Thyroid gland (tissue), 4 donors: ENCODE data around the gene NEMF. TPM values are rescaled to one million over a fixed set of nuclear protein-coding genes. Genes with fewer than 3 reads are reported as not detected.

Experiments
- DNase-seq, 2 donors: peaks; one replicate each; pipeline ENCODE4 v3.0.0-alpha.2; 2019
- H3K27ac ChIP-seq, 3 donors: fragments of 200-600 bp; sonication (generic); 1 replicate in 2 of 3; 2 replicates in 1 of 3; pipeline ENCODE4 v1.5.1; 2016 to 2019; ENCODE audit warnings: mild to moderate bottlenecking in 1 of 3, moderate library complexity in 1 of 3
- H3K27me3 ChIP-seq: fragments of 200-600 bp; sonication (generic); one replicate; pipeline ENCODE4 v1.5.1; 2019
- H3K36me3 ChIP-seq, 2 donors: fragments of 200-600 bp; sonication (generic); one replicate each; pipeline ENCODE4 v1.5.1; 2016 to 2019
- H3K4me1 ChIP-seq, 2 donors: fragments of 200-600 bp; sonication (generic); one replicate each; pipeline ENCODE4 v1.5.1; 2017 to 2019
- H3K4me3 ChIP-seq, 3 donors: fragments of 200-600 bp; sonication (generic); replicated peaks in 1 of 3; 1 replicate in 2 of 3; 2 replicates in 1 of 3; pipeline ENCODE4 v1.5.1; 2016; ENCODE audit warnings: mild to moderate bottlenecking in 1 of 3
- H3K9me3 ChIP-seq: fragments of 200-600 bp; sonication (generic); one replicate; pipeline ENCODE4 v1.5.1; 2017
- CTCF ChIP-seq, 6 experiments: fragments of 200-600 bp in 3 of 6; fragments of 450-650 bp in 3 of 6; sonication (generic) in 3 of 6; IDR thresholded peaks; one replicate each; pipeline ENCODE4 v1.5.1; 2016 to 2019; ENCODE audit warnings: antibody characterized with exemption in 6 of 6, mild to moderate bottlenecking in 2 of 6, inconsistent platforms in 1 of 6, moderate library complexity in 1 of 6
- POLR2A ChIP-seq, 2 donors: fragments of 450-650 bp; IDR thresholded peaks; one replicate each; pipeline ENCODE4 v1.6.1; 2017; ENCODE audit warnings: antibody characterized with exemption in 2 of 2, mild to moderate bottlenecking in 2 of 2, moderate library complexity in 1 of 2
- WGBS, 2 donors: methylation state at CpG; one replicate each; pipeline ENCODE4 v1.1.5; 2017; 5-methylcytosine and 5-hydroxymethylcytosine counted together
- intact Hi-C: fragments of 100-400 bp; cut with DNase I; formaldehyde crosslinking; loops from one replicate; pipeline ENCODE4 v1.15.1; 2023
- total RNA-seq, 4 donors: library from RNA; depleted of rRNA; stranded (reverse); fragments of >200 nt; gene quantifications; one replicate each; pipeline ENCODE4 v1.2.3, GENCODE V29; 2016

NEMF gene
- total RNA-seq, 4 donors from 2014 or later = 93.9 to 170 (median 118) TPM

- Histone ChIP-seq H3K27ac (no peak overlapping the region), H3K9me3 (no peaks in the 10 kb centered on the region), H3K27me3 (no peaks in the 10 kb centered on the region), H3K4me1 (peaks cover 5 to 23% of the 10 kb centered on the region in 2 donors), H3K4me3 (peak overlapping the region in 1 of 3 donors; percentile 79), H3K36me3 (peaks cover 8 to 10% of the 10 kb centered on the region in 2 donors)
- TF ChIP-seq CTCF (IDR thresholded peaks at IDR 0.05) = peak; percentile 40 to 79 (median 72)
- no peak for TF ChIP-seq POLR2A (IDR thresholded peaks at IDR 0.05)
- DNase-seq = peak; percentile 62 to 68
- WGBS, 2 donors = 26 to 28% methylated on average over 27 of the region's 27 CpGs
- intact Hi-C loops = no loop called here
Measured at GRCh38 chr14:49853572-49854375, 1.2 kb upstream of the NEMF start.

DNA sequence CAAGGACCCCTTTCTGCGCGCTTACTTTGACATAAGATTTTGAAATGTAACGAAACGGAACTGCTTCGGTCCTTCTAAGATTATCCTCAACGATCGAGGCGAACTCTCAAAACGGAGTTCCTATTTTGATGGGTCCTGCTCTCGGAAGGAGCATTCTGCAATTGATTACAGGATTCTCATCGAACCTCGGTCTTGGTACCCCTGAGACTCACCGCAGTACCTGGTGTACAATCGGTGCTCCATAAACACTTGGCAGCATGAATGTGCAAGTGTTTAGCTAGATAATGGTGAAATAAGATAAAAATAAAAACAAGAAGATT is 530 bp upstream of the NEMF start:
- intact Hi-C loops = no loop called here

GRCh38 chr14:49851813-49852212 is 775 bp downstream of the NEMF start:
- H3K9me3 ChIP-seq = no peaks in the 10 kb centered on the region
- WGBS, 2 donors = 8 to 11% methylated on average over 7 of the region's 7 CpGs
- TF ChIP-seq CTCF (IDR thresholded peaks at IDR 0.05) = no peak
- no peak for TF ChIP-seq POLR2A (IDR thresholded peaks at IDR 0.05)
- no peak for DNase-seq
- peak overlapping the region; percentile 9 to 79 (median 51) for H3K4me3 ChIP-seq
- intact Hi-C loops = no loop called here
- no peaks in the 10 kb centered on the region for H3K27me3 ChIP-seq
- H3K36me3 ChIP-seq = peaks cover 8 to 10% of the 10 kb centered on the region in 2 donors
- peaks cover 5 to 23% of the 10 kb centered on the region in 2 donors for H3K4me1 ChIP-seq
- peak overlapping the region in 2 of 3 donors; percentile 75 to 82 for H3K27ac ChIP-seq

More for the DNA sequence above, 530 bp upstream of the NEMF start:
- Histone ChIP-seq H3K4me3 (peak overlapping the region in 2 of 3 donors; percentile 51 to 79), H3K4me1 (peaks cover 5 to 23% of the 10 kb centered on the region in 2 donors), H3K27ac (peak overlapping the region; percentile 43 to 82 (median 75)), H3K27me3 (no peaks in the 10 kb centered on the region), H3K9me3 (no peaks in the 10 kb centered on the region), H3K36me3 (peaks cover 8 to 10% of the 10 kb centered on the region in 2 donors)
- no peak for TF ChIP-seq POLR2A (IDR thresholded peaks at IDR 0.05)
- peak in 2 of 6 experiments; percentile 5 to 6 for TF ChIP-seq CTCF (IDR thresholded peaks at IDR 0.05)
- no peak for DNase-seq
- 4 to 7% methylated on average over 14 of the region's 14 CpGs for WGBS, 2 donors

- peaks cover 17 to 27% of the 10 kb centered on the region in 2 donors for H3K36me3 ChIP-seq
- 88 to 96% methylated on average over 1 of the region's 1 CpG for WGBS, 2 donors
Measured at GRCh38 chr14:49849213-49849847, 3.3 kb downstream of the NEMF start.

More at GRCh38 chr14:49849213-49849847, 3.3 kb downstream of the NEMF start:
- H3K4me3 ChIP-seq = no peak overlapping the region
- no peak for DNase-seq
- H3K27ac ChIP-seq = no peak overlapping the region
- H3K9me3 ChIP-seq = no peaks in the 10 kb centered on the region
- H3K27me3 ChIP-seq = no peaks in the 10 kb centered on the region
- intact Hi-C loops = no loop called here
- peaks cover 5 to 23% of the 10 kb centered on the region in 2 donors for H3K4me1 ChIP-seq
- TF ChIP-seq CTCF (IDR thresholded peaks at IDR 0.05) (no peak), POLR2A (IDR thresholded peaks at IDR 0.05) (no peak)
